HG02678 (cell line): ENCODE measurements around the gene FDPS.
"Not testable (repeated sequence)": the region's sequence is repeated elsewhere in the genome, so short reads cannot be mapped to it uniquely, and the experiment has no call there.

ENCODE experiments used
- ATAC-seq: cut with Tn5 transposase; IDR thresholded peaks from one replicate; pipeline ENCODE4 v1.9.1; 2021; ENCODE audit warnings: mild to moderate bottlenecking, moderate library complexity; ENCODE audit not compliant: unreplicated experiment

The FDPS gene

DNA sequence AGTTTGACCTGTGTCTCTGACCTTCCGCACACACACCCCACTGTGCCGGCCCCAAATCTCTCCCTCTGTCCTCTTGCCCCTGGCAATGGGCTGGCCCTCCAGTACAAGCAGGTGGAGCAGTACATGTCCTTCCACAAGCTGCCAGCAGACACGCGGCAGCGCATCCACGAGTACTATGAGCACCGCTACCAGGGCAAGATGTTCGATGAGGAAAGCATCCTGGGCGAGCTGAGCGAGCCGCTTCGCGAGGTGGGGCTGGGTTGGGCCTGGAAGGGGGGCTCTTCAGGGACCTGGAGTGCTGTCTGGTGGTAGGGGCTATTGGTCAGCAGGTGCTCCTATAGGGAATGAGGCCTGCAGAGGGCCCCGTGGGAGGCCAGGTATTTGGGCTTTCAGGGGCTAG, 23.6 kb upstream of the FDPS start:
- ATAC-seq = no peak

DNA sequence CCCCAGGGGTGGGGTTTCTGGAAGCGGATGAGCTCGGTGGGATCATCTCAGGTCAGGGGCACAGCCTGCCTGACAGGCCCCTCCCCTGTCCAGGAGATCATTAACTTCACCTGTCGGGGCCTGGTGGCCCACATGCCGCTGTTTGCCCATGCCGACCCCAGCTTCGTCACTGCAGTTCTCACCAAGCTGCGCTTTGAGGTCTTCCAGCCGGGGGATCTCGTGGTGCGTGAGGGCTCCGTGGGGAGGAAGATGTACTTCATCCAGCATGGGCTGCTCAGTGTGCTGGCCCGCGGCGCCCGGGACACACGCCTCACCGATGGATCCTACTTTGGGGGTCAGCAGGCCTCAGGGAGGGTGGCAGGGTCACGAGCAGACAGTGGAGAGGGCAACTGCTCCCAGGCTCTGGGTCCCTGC, 23.0 kb upstream of the FDPS start:
- no peak for ATAC-seq

DNA sequence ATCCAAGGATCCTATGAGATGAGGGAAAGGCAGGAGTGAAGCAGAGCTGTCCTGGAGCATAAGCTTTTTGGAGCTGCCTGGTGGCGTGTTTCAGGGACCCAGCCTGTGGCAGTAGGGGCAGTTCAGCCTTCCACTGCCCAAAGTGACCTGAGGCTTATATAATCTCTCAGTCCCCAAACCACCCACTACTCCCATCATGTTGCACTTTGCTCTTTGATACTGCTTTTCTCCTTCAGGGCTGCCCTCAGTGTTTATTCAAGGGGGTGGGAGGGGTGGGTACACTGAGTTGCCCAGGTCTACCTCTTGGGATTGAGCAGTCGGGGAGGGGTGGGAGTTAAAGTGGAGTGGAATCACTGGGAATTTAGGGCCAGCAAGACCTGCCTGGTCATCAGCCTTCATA, 22.1 kb upstream of the FDPS start:
- no peak for ATAC-seq

DNA sequence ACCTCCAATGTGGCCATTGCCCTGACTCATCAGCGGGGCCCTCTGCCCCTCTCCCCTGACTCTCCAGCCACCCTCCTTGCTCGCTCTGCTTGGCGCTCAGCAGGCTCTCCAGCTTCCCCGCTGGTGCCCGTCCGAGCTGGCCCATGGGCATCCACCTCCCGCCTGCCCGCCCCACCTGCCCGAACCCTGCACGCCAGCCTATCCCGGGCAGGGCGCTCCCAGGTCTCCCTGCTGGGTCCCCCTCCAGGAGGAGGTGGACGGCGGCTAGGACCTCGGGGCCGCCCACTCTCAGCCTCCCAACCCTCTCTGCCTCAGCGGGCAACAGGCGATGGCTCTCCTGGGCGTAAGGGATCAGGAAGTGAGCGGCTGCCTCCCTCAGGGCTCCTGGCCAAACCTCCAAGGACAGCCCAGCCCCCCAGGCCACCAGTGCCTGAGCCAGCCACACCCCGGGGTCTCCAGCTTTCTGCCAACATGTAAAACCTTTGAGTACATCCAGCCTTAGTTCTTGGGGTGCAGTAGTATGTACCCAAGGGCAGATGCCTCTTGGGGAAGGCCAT, 20.6 kb upstream of the FDPS start:
- ATAC-seq = no peak

DNA sequence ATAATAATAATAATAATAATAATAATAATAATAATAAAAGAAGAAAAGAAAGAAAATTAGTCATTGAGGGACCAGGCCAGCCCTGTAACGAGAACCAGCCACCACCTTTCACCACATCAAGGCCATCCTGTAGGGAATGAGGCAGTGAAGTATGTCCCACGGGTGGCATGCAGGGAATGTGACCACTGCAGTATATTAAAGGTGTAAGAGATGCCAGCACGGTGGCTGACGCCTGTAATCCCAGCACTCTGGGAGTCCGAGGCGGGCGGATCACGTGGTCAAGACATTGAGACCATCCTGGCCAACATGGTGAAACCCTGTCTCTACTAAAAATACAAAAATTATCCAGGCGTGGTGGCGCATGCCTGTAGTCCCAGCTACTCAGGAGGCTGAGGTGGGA, 17.7 kb upstream of the FDPS start:
- not testable (repeated sequence) for ATAC-seq

- no peak for ATAC-seq
Measured at GRCh38 chr1:155293086-155293749, 15.4 kb upstream of the FDPS start.

- no peak for ATAC-seq
Measured at GRCh38 chr1:155294520-155295182, 14.0 kb upstream of the FDPS start.

DNA sequence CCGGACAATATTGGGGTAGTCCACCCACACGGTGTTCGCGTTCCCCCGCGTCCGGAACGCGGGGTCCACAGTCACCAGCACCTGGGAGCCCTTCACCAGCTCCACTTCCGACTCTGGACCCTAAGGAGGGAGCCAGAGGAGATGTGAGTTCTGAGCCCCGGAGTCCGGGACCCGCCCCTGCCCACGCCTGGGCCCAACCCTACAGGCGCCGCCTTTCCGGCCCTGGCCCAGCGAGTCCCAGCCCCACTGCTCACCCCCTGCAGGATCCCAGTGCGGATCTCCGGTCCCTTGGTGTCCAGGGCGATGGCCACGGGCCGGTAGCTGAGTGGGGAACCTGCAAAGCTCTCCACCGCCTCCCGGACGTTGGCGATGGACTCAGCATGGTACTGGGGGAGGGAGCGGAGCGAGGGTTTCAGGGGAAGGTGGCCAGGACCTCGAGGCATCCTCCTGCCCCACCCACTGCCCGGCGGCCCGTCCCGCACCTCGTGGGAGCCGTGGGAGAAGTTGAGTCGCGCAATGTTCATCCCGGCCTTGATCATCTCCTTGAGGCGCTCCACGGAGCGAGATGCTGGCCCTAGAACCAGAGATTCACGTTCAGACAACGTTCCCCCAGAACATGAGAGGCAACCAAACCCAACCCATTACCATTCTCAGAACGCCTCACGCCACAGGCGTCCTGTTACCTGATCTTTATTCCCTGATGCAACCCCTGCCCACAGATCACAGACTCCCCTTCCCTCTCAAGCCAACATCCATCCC, 13.3 kb upstream of the FDPS start:
- ATAC-seq = no peak

GRCh38 chr1:155295942-155296267, 12.8 kb upstream of the FDPS start:
- ATAC-seq = no peak

DNA sequence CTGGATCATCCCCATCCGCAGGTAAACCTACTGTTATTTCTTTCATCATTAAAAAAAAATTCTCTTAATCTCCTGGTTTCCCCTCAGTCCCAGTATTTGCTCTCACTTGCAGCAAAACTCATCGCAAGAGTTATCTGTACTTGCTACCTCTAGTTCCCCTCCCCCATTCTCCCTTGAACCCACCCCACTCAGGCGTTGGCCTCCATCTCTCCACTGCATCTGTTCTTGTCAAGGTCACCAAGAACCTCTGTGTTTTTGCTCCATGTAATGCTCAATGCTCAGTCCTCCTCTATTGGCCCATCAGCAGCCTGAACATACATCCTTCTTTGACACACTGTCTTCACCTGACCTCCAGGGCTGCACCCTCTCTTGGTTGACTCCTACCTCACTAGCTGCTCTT, 12.0 kb upstream of the FDPS start:
- ATAC-seq = no peak

DNA sequence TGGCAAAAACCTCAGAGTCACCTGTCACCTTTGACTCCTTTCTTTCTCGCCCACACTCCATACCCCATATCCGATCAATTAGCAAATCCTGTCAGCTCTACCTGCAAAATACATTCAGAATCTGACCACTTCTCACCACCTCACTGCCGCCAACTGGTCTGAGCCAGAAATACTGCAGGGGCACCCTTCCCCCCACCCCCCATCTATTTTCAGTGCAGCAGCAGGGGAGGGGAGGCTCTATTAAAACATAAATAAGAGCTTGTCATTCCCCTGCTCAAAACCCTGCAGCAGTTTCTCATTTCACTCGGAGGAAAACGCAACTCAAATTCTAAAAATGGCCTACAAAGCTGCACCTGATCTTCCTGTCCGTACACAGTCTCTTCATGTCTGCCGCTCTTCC, 11.3 kb upstream of the FDPS start:
- ATAC-seq = no peak

DNA sequence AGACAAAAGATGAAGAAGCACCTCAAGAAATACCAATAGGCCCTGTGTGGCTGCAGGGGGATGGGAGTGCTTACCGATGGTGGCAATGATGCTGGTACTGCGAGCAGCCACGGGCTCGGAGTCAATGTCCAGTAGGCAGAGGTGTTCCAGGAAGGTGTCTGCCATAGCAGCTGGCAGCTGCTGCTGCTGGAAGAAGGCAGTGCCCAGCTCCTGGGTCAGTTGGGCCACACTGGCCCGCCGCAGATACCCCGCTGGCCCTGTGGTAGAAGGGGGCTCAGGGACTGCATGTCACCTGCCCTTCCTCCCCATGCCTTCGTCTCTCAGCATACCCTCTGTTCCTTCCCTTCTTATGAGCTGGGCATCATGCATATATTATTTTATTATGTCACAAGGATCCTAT, 8.6 kb upstream of the FDPS start:
- ATAC-seq = no peak

DNA sequence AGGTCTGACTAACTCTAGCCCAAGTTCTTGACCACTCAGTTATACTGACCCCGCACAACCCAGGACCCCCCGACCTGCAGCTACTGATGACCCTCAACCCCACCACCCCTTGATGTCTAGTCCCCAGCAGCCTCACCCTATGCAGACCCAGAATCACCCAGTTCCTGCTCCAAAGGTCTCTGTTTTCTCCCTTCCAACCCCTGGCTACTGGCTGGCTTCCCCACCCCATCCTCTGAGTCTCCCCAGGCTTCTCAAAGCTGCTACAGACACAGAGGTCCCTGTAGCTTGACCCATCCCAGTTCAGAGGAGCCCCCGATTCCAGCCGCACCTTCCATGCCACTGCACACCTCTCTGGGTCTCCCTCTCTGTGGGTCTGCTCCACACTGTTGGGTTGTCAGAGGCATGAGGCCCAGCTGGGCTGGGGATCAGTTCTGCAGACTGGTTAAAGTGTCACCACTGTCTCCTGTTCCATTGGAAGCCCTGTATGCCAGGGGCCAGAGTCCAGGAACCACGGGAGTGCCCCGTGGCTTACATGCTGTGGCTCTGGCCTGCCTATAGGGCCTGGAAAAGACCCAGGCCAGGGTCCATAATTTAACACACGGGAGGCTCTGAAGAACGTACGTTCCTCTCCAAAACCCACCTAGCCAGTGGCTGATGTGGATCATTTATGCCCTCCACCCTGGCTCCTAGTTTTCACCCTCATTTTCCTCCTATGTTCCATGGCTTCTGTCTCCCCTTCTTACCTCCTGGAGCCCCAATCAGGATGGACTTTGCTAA, 7.9 kb upstream of the FDPS start:
- ATAC-seq = no peak

DNA sequence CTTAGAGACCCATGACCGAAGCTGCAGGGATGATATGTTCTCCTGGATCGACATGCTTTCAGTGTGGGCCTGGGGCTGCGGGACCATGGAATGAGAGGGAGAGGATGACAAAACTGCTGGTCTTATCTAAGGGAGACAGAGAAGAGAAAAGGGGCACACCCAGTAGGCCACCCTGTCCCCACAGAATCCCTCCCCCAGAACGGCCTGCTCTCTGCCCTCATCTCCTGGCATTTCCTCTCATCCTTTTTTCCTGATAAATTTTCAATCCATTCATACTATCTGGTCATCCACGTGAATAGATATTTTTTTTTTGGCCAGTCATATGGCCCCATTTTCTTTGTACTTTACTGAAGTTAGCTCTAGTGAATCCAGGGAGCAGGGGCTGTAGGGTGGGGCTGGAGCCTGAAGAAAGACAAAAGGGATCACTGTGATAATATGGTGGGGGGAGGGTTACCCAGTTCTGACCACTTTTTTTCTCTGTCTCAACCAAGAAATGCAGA, 7.3 kb upstream of the FDPS start, which contains the start of gene PKLR:
Gene PKLR (minus strand): TSS at position 97 of the 500 bp plus-strand sequence. CDS start 43 bp downstream, at position 54.
- ATAC-seq = no peak

DNA sequence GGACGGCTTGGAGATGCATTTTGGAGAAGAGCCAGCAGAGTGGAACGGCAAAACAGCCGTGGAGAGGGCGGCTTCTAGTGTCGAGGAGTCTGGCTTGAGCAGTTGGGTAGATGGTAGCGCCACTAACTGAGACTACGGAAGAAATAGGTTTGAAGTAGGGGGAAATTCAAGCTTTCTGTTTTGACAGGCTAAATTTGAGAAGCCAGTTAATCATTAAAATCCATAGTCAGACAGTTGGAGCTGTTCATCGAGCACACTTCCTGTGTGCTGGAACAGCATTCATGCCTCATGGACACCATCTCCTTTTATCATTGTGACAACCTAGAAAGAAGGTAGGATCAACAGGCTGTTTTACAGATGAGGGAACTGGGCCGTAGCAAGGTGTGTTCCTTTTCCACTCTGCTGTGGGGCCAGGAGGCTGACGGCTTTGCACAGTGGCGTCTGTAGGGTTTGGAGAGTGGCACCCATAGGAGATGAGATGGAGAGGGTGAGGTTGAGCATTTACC, 4.1 kb upstream of the FDPS start:
- no peak for ATAC-seq

DNA sequence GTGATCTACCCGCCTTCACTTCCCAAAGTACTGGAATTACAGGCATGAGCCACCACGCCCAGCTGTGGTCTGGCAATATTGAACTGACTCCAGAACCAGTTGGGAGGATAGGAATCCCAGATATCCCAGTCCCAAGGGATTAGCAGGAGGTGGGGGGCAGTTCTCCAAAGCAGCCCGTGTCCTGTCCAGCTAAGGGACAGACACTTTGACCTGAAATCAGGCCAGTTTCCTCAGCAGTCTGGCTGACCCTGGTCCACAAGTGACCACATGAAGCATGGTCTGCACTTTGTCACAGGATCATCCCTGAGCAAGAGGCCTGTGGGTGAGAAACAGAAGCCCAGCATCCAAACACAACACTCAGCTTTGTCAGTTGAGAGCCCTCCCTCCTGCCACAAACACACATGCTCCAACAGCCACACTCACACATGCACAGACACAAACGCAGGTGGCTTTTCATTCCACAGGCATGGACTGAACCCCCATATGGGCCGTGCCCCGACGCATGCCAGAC, 2.7 kb upstream of the FDPS start:
- ATAC-seq = no peak

DNA sequence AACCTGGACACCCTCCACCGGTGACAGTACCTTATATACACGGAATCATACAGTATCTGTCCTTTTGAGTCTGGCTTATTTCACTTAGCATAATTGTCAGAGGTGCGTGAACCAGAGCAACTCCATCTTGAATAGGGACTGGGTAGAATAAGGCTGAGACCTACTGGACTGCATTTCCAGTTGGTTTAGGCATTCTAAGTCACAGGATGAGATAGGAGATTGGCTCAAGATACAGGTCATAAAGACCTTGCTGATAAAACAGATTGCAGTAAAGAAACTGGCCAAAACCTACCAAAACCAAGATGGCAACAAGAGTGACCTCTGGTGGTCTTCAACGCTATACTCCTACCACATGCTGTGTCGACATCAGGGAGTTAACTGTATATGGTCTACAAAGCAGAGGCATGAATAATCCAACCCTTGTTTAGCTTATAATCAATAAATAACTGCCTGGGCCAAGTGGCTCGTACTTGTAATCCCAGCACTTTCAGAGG, 1.4 kb upstream of the FDPS start:
- no peak for ATAC-seq

- no peak for ATAC-seq
Measured at GRCh38 chr1:155309423-155310021, 856 bp downstream of the FDPS start.

- ATAC-seq = no peak
Measured at GRCh38 chr1:155313261-155313660, 4.6 kb downstream of the FDPS start.

DNA sequence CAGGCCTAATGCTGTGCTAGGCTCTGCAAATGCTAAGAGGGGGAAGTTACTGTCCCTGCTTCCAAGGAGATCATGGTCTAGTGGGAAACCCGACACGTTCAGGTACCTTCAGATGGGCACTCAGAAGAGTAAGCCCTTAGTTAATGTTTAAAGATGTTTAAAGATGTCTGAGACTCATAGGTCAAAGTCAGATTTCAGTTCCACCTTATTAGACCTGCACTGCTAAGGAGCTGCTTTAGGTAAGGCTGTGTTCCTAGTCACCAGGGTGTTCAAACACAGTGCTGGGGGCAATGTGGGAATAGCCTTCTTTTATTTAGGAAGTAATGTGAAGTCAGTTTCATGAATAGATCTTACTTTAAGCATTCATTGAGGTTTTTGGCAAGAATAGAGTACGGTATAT, 8.3 kb downstream of the FDPS start:
- no peak for ATAC-seq
